Neural progenitor cell (in vitro differentiated cells): ENCODE measurements around the gene EPHA2.

ENCODE experiments used
- CTCF ChIP-seq: fragments of 200-600 bp; sonication (generic); IDR thresholded peaks from 2 replicates; pipeline ENCODE4 v1.5.1; 2017; ENCODE audit warnings: antibody characterized with exemption, mild to moderate bottlenecking
- EZH2 ChIP-seq: fragments of 200-600 bp; sonication (generic); IDR thresholded peaks from 2 replicates; pipeline ENCODE4 v1.6.1; 2017; ENCODE audit warnings: antibody characterized with exemption, mild to moderate bottlenecking, moderate library complexity

DNA sequence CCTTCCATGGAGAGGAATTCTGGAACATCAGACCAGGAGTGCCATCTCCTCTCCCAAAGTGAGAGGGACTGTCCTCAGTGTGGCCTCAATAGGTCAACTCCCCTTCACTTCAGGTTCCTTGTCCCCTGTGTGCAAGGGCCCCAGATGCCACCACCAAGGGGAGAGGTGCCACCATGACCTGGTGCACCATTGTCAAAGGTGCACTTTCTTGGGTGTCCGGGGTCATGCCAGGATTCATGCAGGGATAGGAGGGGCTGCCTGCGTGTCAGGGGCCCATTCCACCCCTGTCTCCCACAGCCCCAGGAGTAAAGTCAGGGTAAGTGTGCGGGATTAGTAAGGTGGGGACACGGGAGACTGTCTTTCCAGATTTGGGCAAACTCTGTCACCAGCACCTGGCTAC lies 21.4 kb upstream of the EPHA2 start:
- no peak for TF ChIP-seq EZH2
- no peak for TF ChIP-seq CTCF
